Memory B cell (primary cell): ENCODE measurements around the gene CBFA2T2.
A peak's percentile ranks its signal among the peaks of the same experiment; 100 is the strongest.
"Not testable (repeated sequence)": the region's sequence is repeated elsewhere in the genome, so short reads cannot be mapped to it uniquely, and the experiment has no call there.

Experiments used
- ATAC-seq: fragments of 150-1000 bp; cut with Tn5 transposase; 2 replicates; pipeline ENCODE4 v1.10.0; 2021; ENCODE audit warnings: low read depth, mild to moderate bottlenecking, moderate library complexity
- DNase-seq, 2 donors: peaks; one replicate each; pipeline ENCODE4 v3.0.0; 2022; ENCODE audit warnings: low spot score in 2 of 2
- H3K27ac Mint-ChIP-seq: one replicate; pipeline ENCODE4 v1.8.0; 2022; ENCODE audit warnings: mild to moderate bottlenecking, moderate library complexity, mixed read lengths
- H3K27me3 Mint-ChIP-seq: one replicate; pipeline ENCODE4 v1.8.0; 2022; ENCODE audit warnings: mixed read lengths
- H3K36me3 Mint-ChIP-seq: one replicate; pipeline ENCODE4 v1.8.0; 2022; ENCODE audit warnings: mild to moderate bottlenecking, mixed read lengths
- H3K4me1 Mint-ChIP-seq: one replicate; pipeline ENCODE4 v1.8.0; 2022; ENCODE audit warnings: mixed read lengths
- H3K4me3 Mint-ChIP-seq: one replicate; pipeline ENCODE4 v1.8.0; 2022; ENCODE audit warnings: mild to moderate bottlenecking, moderate library complexity, mixed read lengths
- H3K9me3 Mint-ChIP-seq: one replicate; pipeline ENCODE4 v1.8.0; 2022; ENCODE audit warnings: mixed read lengths

The CBFA2T2 gene

DNA sequence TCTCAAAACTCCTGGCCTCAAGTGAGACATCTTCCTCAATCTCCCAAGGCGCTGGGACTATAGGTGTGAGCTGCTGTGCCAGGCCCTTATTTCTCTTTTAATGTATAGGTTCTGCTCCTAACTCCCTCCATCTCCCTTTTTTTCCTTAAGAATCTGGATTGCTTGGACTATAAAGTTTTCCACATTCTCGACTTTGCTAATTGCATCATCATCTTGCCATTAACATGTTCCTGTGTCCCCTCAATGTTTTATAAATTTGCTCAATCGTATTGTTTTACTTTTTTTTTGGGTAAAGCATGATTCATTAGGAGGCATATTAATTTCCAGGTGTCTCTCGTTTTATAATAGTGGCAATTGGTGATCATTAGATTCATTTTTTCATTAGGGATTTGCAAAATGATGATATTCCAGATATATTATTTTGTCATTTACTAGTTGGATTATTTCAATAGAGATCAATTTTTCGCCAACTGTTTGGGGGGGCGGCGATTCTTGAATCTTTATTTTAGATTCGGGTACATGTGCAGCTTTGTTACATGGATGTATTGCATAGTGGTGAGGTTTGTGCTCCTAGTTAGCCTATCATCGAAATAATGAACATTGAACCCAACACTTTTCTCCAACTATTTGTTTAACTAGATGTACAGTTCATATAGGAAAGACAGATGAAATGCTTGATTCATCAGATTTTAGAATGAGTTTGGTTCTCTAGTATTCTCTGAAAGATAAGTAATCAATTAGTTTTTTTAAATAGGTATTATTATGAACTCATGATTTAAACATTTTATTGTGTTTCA, 68.7 kb downstream of the CBFA2T2 start:
- H3K27ac Mint-ChIP-seq: no peak overlapping the region
- DNase-seq (no peak), ATAC-seq (no peak)
- no peaks in the 10 kb centered on the region for H3K9me3 Mint-ChIP-seq
- no peaks in the 10 kb centered on the region for H3K27me3 Mint-ChIP-seq
- H3K36me3 Mint-ChIP-seq: peaks cover 11% of the 10 kb centered on the region
- H3K4me3 Mint-ChIP-seq: no peak overlapping the region
- H3K4me1 Mint-ChIP-seq: peaks cover 13% of the 10 kb centered on the region

DNA sequence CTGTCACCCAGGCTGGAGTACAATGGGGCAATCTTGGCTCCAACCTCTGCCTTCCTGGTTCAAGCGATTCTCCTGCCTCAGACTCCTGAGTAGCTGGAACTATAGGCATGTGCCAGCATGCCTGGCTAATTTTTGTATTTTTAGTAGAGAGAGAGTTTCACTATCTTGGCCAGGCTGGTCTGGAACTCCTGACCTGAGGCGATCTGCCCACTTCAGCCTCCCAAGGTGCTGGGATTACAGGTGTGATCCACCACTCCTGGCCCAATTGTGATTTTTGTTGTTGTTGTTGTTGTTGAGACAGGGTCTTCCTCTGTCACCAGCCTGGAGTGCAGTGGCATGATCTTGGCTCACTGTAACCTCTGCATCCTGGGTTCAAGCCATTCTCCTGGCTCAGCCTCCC, 69.3 kb downstream of the CBFA2T2 start:
- Mint-ChIP-seq H3K9me3 (no peaks in the 10 kb centered on the region), H3K36me3 (peaks cover 11% of the 10 kb centered on the region), H3K27ac (no peak overlapping the region), H3K27me3 (no peaks in the 10 kb centered on the region), H3K4me1 (peaks cover 15% of the 10 kb centered on the region), H3K4me3 (no peak overlapping the region)
- DNase-seq (no peak), ATAC-seq (no peak)

DNA sequence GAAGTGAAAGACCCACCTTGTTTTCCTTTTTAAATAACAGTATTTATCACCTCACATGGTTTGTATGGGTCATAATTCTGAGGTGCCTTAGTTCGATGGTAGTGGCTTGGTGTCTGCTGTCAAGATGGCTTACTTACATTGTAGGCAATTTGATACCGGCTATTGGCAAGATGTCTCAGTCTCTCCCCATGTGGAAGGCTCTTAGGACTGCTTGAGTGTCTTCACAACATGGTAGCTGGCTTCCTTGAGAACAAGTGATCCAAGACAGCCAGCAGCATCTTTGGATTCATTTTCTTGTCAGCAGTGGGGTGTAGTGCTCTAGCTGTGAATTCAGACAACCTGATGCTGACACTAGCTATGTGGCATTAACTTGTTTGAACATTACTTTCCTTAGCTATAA, 70.1 kb downstream of the CBFA2T2 start:
- Mint-ChIP-seq H3K27me3 (no peaks in the 10 kb centered on the region), H3K9me3 (no peaks in the 10 kb centered on the region), H3K27ac (no peak overlapping the region), H3K4me3 (no peak overlapping the region), H3K36me3 (peaks cover 14% of the 10 kb centered on the region), H3K4me1 (peaks cover 15% of the 10 kb centered on the region)
- no peak for ATAC-seq
- DNase-seq: no peak

GRCh38 chr20:33561053-33561452, 71.2 kb downstream of the CBFA2T2 start:
- H3K4me1 Mint-ChIP-seq, ATAC-seq, H3K27ac Mint-ChIP-seq, H3K9me3 Mint-ChIP-seq, DNase-seq, H3K4me3 Mint-ChIP-seq, H3K27me3 Mint-ChIP-seq: not testable (repeated sequence)
- H3K36me3 Mint-ChIP-seq: peaks cover 12% of the 10 kb centered on the region

GRCh38 chr20:33561692-33562601, 72.1 kb downstream of the CBFA2T2 start:
- Mint-ChIP-seq H3K9me3 (no peaks in the 10 kb centered on the region), H3K27ac (no peak overlapping the region)

DNA sequence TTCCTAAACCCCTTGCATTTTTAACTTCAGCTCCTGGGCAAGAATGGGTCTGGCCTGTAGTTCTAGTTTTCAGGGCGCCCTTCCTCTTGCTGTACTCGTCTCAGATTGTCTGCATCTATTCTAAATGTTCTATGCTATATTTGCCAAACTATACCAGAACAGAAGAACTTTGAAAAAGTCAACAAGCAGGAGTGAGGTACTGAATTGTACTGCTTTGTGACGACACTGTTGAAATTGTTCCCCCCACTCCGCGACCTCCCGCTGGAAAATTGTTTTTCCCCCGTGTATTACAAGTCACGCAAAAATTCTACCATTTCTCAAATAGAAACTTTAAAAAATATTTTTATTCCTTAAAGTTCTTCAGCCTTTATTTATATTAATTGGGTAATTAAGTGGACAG, 73.9 kb downstream of the CBFA2T2 start:
- no peak overlapping the region for H3K27ac Mint-ChIP-seq
- H3K4me1 Mint-ChIP-seq: peaks cover 17% of the 10 kb centered on the region
- H3K4me3 Mint-ChIP-seq: no peak overlapping the region
- H3K36me3 Mint-ChIP-seq: peaks cover 3% of the 10 kb centered on the region
- DNase-seq: no peak
- ATAC-seq: no peak
- H3K9me3 Mint-ChIP-seq: no peaks in the 10 kb centered on the region
- no peaks in the 10 kb centered on the region for H3K27me3 Mint-ChIP-seq

More at GRCh38 chr20:33561692-33562601, 72.1 kb downstream of the CBFA2T2 start:
- Mint-ChIP-seq H3K4me3 (no peak overlapping the region), H3K36me3 (peaks cover 9% of the 10 kb centered on the region), H3K4me1 (peaks cover 8% of the 10 kb centered on the region), H3K27me3 (no peaks in the 10 kb centered on the region)
- no peak for ATAC-seq
- DNase-seq: no peak

GRCh38 chr20:33566781-33567603, 77.1 kb downstream of the CBFA2T2 start:
- peaks cover 26% of the 10 kb centered on the region for H3K4me1 Mint-ChIP-seq
- H3K27ac Mint-ChIP-seq: no peak overlapping the region
- no peak for DNase-seq
- peaks cover 3% of the 10 kb centered on the region for H3K36me3 Mint-ChIP-seq
- no peak for ATAC-seq
- H3K27me3 Mint-ChIP-seq: no peaks in the 10 kb centered on the region
- no peak overlapping the region for H3K4me3 Mint-ChIP-seq
- H3K9me3 Mint-ChIP-seq: no peaks in the 10 kb centered on the region

GRCh38 chr20:33567949-33568348, 78.1 kb downstream of the CBFA2T2 start:
- no peak for ATAC-seq
- Mint-ChIP-seq H3K27ac (no peak overlapping the region), H3K9me3 (no peaks in the 10 kb centered on the region), H3K4me3 (no peak overlapping the region), H3K4me1 (peaks cover 27% of the 10 kb centered on the region), H3K27me3 (no peaks in the 10 kb centered on the region), H3K36me3 (peaks cover 4% of the 10 kb centered on the region)
- no peak for DNase-seq

DNA sequence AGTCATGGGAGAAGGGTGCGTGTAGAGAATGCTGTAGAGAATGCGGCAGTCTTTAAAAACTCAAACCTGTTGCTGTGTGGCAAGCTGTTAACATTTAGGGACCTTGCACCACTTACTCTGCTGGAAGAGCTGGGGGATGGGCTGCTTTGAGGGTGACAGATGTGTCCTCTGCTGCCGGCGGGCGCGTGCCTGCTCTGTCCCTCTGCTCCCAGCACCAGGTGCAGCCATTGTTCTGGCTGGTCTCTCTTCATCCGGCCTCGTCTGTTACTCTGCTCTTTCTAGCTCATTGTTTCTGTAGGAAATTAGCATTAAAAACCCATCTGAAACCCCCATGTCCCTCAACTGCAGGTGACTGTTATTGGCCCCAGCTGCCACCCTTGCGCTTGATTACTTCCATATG, 78.5 kb downstream of the CBFA2T2 start:
- ATAC-seq (peak; percentile 68), DNase-seq (no peak)
- H3K4me3 Mint-ChIP-seq: peak overlapping the region; percentile 60
- H3K9me3 Mint-ChIP-seq: no peaks in the 10 kb centered on the region
- H3K4me1 Mint-ChIP-seq: peaks cover 31% of the 10 kb centered on the region
- H3K36me3 Mint-ChIP-seq: peaks cover 4% of the 10 kb centered on the region
- no peak overlapping the region for H3K27ac Mint-ChIP-seq
- no peaks in the 10 kb centered on the region for H3K27me3 Mint-ChIP-seq

DNA sequence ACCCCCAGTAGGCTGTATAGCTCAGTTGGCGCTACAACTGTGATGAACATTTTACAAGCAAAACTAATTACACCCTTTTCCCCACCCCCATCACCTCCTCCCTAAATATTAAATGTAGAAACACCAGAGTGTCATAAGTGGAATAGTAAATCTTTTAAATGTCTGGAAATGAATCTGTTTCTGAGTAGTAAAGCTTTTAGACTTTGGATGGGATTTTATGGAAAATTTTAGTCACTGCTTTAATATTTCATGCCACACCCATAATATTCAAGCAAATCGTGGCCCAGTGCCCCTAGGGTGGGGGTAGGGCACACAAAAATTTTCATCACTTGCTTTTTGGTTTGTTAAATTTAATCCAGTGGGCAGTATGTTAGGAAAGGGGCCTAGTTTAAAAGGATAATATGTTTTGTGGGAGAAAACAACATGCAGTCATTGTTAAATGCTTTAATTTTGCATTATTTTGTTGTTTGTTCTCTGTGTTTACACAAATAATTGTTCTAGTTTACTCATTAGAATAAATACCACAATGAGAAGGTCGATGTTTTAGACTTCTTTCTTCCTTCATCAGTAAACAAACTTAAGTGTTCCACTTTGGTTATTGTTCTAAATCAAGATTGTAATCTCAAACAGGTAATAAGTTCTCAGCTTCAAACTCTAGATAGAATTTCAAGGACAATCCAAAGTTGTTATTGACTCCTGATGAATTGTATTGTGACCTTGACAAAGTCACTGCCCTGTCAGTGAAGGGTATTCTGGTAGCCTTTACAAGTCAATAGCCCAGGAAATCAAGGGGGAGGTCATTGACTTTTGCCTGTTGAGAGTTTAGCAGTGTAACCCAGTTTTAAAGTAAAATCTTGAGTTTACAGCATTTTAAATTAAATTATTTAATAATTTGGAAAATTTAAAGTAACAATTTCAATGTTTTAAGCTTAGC, 79.2 kb downstream of the CBFA2T2 start:
- H3K27ac Mint-ChIP-seq: no peak overlapping the region
- no peaks in the 10 kb centered on the region for H3K27me3 Mint-ChIP-seq
- peaks cover 4% of the 10 kb centered on the region for H3K36me3 Mint-ChIP-seq
- DNase-seq (no peak), ATAC-seq (no peak)
- H3K4me1 Mint-ChIP-seq: peaks cover 27% of the 10 kb centered on the region
- H3K4me3 Mint-ChIP-seq: no peak overlapping the region
- no peaks in the 10 kb centered on the region for H3K9me3 Mint-ChIP-seq

DNA sequence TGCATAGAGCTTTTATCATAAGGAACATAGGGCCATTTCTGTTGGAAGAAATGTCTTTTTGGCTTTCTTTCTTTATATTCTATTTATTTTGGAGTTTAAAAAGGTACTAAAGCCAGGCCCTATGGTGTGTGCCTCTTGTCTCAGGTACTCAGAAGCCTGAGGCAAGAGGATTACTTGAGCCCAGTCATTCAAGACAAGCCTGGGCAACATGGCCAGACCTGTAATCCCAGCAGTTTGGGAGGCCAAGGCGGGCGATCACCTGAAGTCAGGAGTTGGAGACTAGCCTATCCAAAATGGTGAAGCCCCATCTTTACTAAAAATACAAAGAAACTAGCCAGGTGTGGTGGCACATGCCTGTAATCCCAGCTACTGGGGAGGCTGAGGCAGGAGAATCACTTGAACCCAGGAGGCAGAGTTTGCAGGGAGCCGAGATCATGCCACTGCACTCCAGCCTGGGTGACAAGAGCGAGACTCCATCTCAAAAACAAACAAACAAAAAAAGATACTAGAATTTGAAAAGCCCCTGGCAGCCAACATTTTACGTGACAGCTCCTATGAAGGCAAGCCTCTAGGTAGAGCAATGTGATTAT, 80.0 kb downstream of the CBFA2T2 start:
- Mint-ChIP-seq H3K9me3 (no peaks in the 10 kb centered on the region), H3K4me3 (no peak overlapping the region), H3K4me1 (peaks cover 27% of the 10 kb centered on the region), H3K36me3 (peaks cover 3% of the 10 kb centered on the region), H3K27me3 (no peaks in the 10 kb centered on the region), H3K27ac (peak overlapping the region; percentile 36)
- DNase-seq (no peak), ATAC-seq (no peak)

GRCh38 chr20:33570743-33571142, 80.8 kb downstream of the CBFA2T2 start:
- no peak for ATAC-seq
- DNase-seq: no peak
- Mint-ChIP-seq H3K4me3 (no peak overlapping the region), H3K27me3 (no peaks in the 10 kb centered on the region), H3K27ac (peak overlapping the region; percentile 36), H3K36me3 (peaks cover 3% of the 10 kb centered on the region), H3K4me1 (peaks cover 27% of the 10 kb centered on the region), H3K9me3 (no peaks in the 10 kb centered on the region)

DNA sequence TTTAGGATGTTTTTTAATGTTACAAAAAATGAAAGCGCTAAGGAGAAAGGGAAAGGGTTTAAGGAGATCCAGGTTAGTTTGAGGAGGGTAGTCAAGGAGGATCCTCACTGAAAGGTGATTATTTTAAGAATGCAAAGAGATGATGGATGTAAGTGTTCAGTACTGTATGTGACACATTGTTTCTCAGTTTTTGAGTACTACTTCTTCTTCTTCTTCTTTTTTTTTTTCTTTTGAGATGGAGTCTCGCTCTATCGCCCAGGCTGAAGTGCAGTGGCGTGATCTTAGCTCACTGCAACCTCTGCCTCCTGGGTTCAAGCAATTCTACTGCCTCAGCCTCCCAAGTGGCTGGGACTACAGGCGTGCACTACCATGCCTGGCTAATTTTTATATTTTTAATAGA, 83.4 kb downstream of the CBFA2T2 start:
- H3K4me3 Mint-ChIP-seq, ATAC-seq, H3K9me3 Mint-ChIP-seq, DNase-seq, H3K27ac Mint-ChIP-seq, H3K27me3 Mint-ChIP-seq, H3K36me3 Mint-ChIP-seq: not testable (repeated sequence)
- peaks cover 26% of the 10 kb centered on the region for H3K4me1 Mint-ChIP-seq
